CD4-positive, alpha-beta T cell treated with Interleukin-15 for 4 hours (primary cell): ENCODE results near the gene SDCCAG8.

Source experiments
- DNase-seq: peaks from one replicate; pipeline ENCODE4 v3.0.0-alpha.2; 2020; ENCODE audit warnings: low spot score

Gene SDCCAG8

GRCh38 chr1:243549108-243549507 is 293.3 kb downstream of the SDCCAG8 start:
- no peak for DNase-seq
